Measurements from ENCODE around the gene CEMIP2.

DNA sequence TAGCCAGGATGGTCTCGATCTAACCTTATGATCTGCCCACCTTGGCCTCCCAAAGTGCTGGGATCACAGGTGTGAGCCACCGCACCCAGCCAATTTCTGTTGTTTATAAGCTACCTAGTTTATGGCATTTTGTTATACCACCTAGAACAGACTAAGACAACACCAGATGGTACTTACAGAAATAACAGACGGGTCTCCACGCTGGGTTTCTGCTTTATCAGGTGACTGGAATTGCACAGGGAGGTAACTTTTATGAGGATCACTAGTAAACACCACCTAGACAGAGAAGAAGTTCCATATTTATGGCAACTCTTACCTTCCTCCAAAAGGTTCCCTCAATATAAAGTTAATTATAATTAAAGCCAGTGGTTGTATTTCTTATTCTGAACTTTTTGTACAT is 74.0 kb downstream of the CEMIP2 start:
- TF ChIP-seq POLR2A (IDR thresholded peaks at IDR 0.05) = no peak
- TF ChIP-seq, protein P1, sequence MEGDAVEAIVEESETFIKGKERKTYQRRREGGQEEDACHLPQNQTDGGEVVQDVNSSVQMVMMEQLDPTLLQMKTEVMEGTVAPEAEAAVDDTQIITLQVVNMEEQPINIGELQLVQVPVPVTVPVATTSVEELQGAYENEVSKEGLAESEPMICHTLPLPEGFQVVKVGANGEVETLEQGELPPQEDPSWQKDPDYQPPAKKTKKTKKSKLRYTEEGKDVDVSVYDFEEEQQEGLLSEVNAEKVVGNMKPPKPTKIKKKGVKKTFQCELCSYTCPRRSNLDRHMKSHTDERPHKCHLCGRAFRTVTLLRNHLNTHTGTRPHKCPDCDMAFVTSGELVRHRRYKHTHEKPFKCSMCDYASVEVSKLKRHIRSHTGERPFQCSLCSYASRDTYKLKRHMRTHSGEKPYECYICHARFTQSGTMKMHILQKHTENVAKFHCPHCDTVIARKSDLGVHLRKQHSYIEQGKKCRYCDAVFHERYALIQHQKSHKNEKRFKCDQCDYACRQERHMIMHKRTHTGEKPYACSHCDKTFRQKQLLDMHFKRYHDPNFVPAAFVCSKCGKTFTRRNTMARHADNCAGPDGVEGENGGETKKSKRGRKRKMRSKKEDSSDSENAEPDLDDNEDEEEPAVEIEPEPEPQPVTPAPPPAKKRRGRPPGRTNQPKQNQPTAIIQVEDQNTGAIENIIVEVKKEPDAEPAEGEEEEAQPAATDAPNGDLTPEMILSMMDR (IDR thresholded peaks at IDR 0.05) = no peak
